GM12878 (cell line): ENCODE data around the gene MRC2. TPM values are rescaled to one million over a fixed set of nuclear protein-coding genes. Genes with fewer than 3 reads are reported as not detected.
"Not testable (repeated sequence)": the region's sequence is repeated elsewhere in the genome, so short reads cannot be mapped to it uniquely, and the experiment has no call there.

Source experiments
- ATAC-seq: fragments of 200-7000 bp; cut with Tn5 transposase; 3 replicates; pipeline ENCODE4 v1.9.1; 2020; ENCODE audit warnings: mild to moderate bottlenecking, moderate library complexity
- BruUV-seq: library from RNA; stranded (reverse); fragments of 400-500 nt; replicated peaks from 2 replicates; lab custom pipeline; 2021; lab: Mats Ljungman, UMichigan
- CTCF ChIA-PET: fragments of 300-600 bp; sonication (Branson Sonifier 250); formaldehyde crosslinking; extraction: SDS; loops from one replicate; lab custom pipeline; 2021; ENCODE audit warnings: inconsistent platforms; lab: Yijun Ruan, JAX
- POLR2A ChIA-PET: fragments of 350-600 bp; formaldehyde crosslinking; extraction: SDS; loops from one replicate; lab custom pipeline; 2021; ENCODE audit warnings: inconsistent platforms; lab: Charles Lee
- RAD21 ChIA-PET: fragments of 300-600 bp; sonication (Branson Sonifier 250); formaldehyde crosslinking; loops from one replicate; lab custom pipeline; 2023; ENCODE audit warnings: antibody characterized with exemption; ENCODE audit not compliant: unreplicated experiment; lab: Charles Lee
- SMC1A ChIA-PET: fragments of 300-600 bp; sonication (Branson Sonifier 250); formaldehyde crosslinking; loops from one replicate; lab custom pipeline; 2023; ENCODE audit not compliant: unreplicated experiment, uncharacterized antibody; lab: Charles Lee
- DNase-seq: peaks from one replicate; pipeline ENCODE4 v3.0.0-alpha.2; 2011; ENCODE audit warnings: low read depth, low spot score
- FAIRE-seq: peaks from 3 replicates; lab custom pipeline; 2011; peaks lifted over from hg19 to GRCh38; lab: Jason Lieb, UNC
- H2AFZ ChIP-seq: 2 replicates; pipeline ENCODE4 v1.6.0; 2011; ENCODE audit warnings: low read depth, low read length, control low read depth; ENCODE audit not compliant: control insufficient read depth
- H3K27ac ChIP-seq: 2 replicates; pipeline ENCODE4 v1.5.1; 2011; ENCODE audit warnings: control low read depth; ENCODE audit not compliant: control insufficient read depth, insufficient read depth
- H3K27me3 ChIP-seq, 2 experiments: replicated peaks in 1 of 2; 2 replicates each; pipeline versions ENCODE4 v1.6.0 to v1.6.1; 2011; ENCODE audit warnings: low read length in 1 of 2; ENCODE audit not compliant: control insufficient read depth in 2 of 2, insufficient read depth in 2 of 2
- H3K36me3 ChIP-seq, 2 experiments: 2 replicates each; pipeline ENCODE4 v1.5.1; 2011; ENCODE audit warnings: low read length in 1 of 2; ENCODE audit not compliant: control insufficient read depth in 2 of 2, insufficient read depth in 2 of 2
- H3K4me1 ChIP-seq: 2 replicates; pipeline ENCODE4 v1.6.1; 2011; ENCODE audit warnings: mild to moderate bottlenecking, low read length, moderate library complexity, mixed read lengths; ENCODE audit not compliant: control insufficient read depth, insufficient read depth
- H3K4me2 ChIP-seq: 2 replicates; pipeline ENCODE4 v1.6.0; 2011; ENCODE audit warnings: control low read depth; ENCODE audit not compliant: control insufficient read depth, insufficient read depth
- H3K4me3 ChIP-seq: fragments of 200-600 bp; sonication (generic); 2 replicates; pipeline ENCODE4 v1.5.1; 2016
- H3K79me2 ChIP-seq: 2 replicates; pipeline ENCODE4 v1.6.0; 2011; ENCODE audit warnings: low read length; ENCODE audit not compliant: control insufficient read depth, insufficient read depth
- H3K9ac ChIP-seq: 2 replicates; pipeline ENCODE4 v1.8.0; 2011; ENCODE audit warnings: low read length, control low read depth, mixed read lengths; ENCODE audit not compliant: control insufficient read depth, insufficient read depth
- H3K9me3 ChIP-seq: replicated peaks from 3 replicates; pipeline ENCODE4 v1.5.1; 2011; ENCODE audit warnings: mild to moderate bottlenecking, low read length; ENCODE audit not compliant: control insufficient read depth, insufficient read depth
- H4K20me1 ChIP-seq: 2 replicates; pipeline ENCODE4 v1.6.0; 2011; ENCODE audit not compliant: control insufficient read depth, insufficient read depth
- FOS ChIP-seq: IDR thresholded peaks from 3 replicates; pipeline ENCODE4 v1.6.1; 2011; ENCODE audit warnings: borderline replicate concordance; ENCODE audit not compliant: insufficient read length; ENCODE audit errors: extremely low read depth
- PML ChIP-seq: IDR thresholded peaks from 2 replicates; pipeline ENCODE4 v1.6.1; 2012; ENCODE audit warnings: low read length, inconsistent platforms
- YY1 ChIP-seq: IDR thresholded peaks from 2 replicates; pipeline ENCODE4 v1.6.1; 2011; ENCODE audit warnings: low read depth, mild to moderate bottlenecking, low read length
- WGBS: methylation state at CpG from one replicate; pipeline ENCODE4 v1.1.6; 2016; ENCODE audit warnings: low lambda C conversion rate; ENCODE audit not compliant: insufficient replicate concordance, insufficient coverage; ENCODE audit errors: missing lambda C conversion rate; 5-methylcytosine and 5-hydroxymethylcytosine counted together
- in situ Hi-C: fragments of 300-500 bp; cut with MboI; formaldehyde crosslinking; loops from 9 replicates; pipeline ENCODE4 v1.14.3; 2018; ENCODE audit warnings: mixed read lengths
- intact Hi-C: fragments of 100-400 bp; cut with micrococcal nuclease; formaldehyde crosslinking; loops from one replicate; pipeline ENCODE4 v1.14.2; 2022; ENCODE audit not compliant: unreplicated experiment
- polyA plus RNA-seq, 11 experiments: library from polyadenylated mRNA; depleted of rRNA in 4 of 11; unstranded in 6 of 11; stranded (reverse) in 5 of 11; fragments of >200 nt; fragmentation: Nextera tagmentation in 4 of 11; fragmentation: Illumina TruSeq in 1 of 11; extraction: Ambion mirVana in 4 of 11; extraction: Trizol in 1 of 11; gene quantifications; 1 replicate in 1 of 11; 2 replicates in 10 of 11; pipeline versions ENCODE4 v1.2.1 to v1.2.3, GENCODE V29; 2011 to 2016; ENCODE audit warnings: inconsistent platforms in 2 of 11, missing spikeins in 2 of 11, low read depth in 1 of 11
- total RNA-seq, 4 experiments: library from RNA; depleted of rRNA in 3 of 4; stranded (reverse); fragments of >200 nt in 3 of 4; fragmentation: Illumina TruSeq in 1 of 4; extraction: Trizol in 1 of 4; gene quantifications; 2 replicates each; pipeline versions ENCODE4 v1.2.1 to v1.2.3, GENCODE V29; 2013 to 2021
- TF ChIP-seq, protein P1 (sequence below): fragments of 450-650 bp; IDR thresholded peaks from 2 replicates; pipeline ENCODE4 v1.6.1; 2017; ENCODE audit warnings: low read depth, mild to moderate bottlenecking, moderate library complexity

Gene MRC2
- total and polyA plus RNA-seq, 10 of the 15 experiments (the other 5 are each of a cell fraction or from before 2014, with no cell fraction given) = 0.04 to 0.96 (median 0.30) TPM; not detected in 1

DNA sequence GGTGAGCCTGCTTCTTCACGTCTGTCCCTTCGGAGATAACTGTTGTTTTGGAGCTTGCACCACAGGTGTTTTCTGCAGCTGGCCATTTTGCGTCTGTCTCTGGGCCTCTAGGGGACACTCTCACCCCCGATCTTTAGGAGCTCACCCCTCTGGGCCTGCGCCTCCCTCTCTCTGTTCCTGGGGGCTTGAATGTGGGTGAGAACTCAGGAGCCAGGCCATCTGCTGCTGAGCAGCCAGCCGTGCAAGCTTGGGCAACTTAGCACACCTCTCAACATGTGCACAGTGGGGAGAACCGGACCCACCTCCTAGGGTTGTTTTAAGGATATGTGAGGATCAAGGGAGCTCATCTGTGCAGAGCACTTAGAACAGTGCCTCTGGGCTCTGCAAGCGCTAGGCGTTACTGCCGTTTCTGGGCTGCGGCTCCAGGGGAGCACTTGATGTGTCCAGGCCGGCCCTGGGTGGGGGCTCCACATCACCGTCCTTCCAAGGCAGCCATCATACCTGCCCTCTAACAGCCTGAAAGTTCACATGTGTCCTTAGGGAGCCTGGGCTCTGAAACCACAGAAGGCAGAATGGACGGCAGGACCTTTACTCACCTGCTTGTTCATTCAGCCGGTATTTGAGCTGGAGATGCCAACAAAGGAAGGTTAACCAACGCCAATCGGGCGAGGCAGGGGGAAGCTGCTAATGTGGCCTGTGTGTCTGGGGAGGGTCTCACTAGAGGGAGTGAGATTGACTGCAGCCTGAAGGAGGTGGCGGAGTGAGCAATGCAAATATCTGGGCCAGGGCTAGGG, 66.3 kb downstream of the MRC2 start:
- 61% methylated on average over 19 of the region's 19 CpGs for whole genome bisulfite sequencing
- Histone ChIP-seq H3K4me1 (no peaks in the 10 kb centered on the region), H3K9me3 (no peaks in the 10 kb centered on the region), H3K4me3 (no peak overlapping the region), H3K27ac (no peak overlapping the region), H3K36me3 (no peaks in the 10 kb centered on the region), H3K79me2 (no peaks in the 10 kb centered on the region), H3K27me3 (no peaks in the 10 kb centered on the region), H4K20me1 (no peaks in the 10 kb centered on the region), H3K4me2 (no peak overlapping the region), H2AFZ (no peak overlapping the region), H3K9ac (no peak overlapping the region)
- BruUV-seq = no TSS peak
- ChIA-PET POLR2A (no interaction called here), SMC1A (no interaction called here), CTCF (interaction anchor here (0.8 kb wide), 1 partner anchor 141 kb away, joined by 3 read pairs; no protein-coding TSS in a partner anchor), RAD21 (no interaction called here)
- intact Hi-C loops = no loop called here
- in situ Hi-C loops = loop anchor here (10.0 kb wide), 1 partner anchor 711 kb away; no protein-coding TSS in a partner anchor
- ATAC-seq (no peak), DNase-seq (no peak), FAIRE-seq (no peak)
- TF ChIP-seq PML (no peak), FOS (no peak), YY1 (no peak)
- TF ChIP-seq, protein P1, sequence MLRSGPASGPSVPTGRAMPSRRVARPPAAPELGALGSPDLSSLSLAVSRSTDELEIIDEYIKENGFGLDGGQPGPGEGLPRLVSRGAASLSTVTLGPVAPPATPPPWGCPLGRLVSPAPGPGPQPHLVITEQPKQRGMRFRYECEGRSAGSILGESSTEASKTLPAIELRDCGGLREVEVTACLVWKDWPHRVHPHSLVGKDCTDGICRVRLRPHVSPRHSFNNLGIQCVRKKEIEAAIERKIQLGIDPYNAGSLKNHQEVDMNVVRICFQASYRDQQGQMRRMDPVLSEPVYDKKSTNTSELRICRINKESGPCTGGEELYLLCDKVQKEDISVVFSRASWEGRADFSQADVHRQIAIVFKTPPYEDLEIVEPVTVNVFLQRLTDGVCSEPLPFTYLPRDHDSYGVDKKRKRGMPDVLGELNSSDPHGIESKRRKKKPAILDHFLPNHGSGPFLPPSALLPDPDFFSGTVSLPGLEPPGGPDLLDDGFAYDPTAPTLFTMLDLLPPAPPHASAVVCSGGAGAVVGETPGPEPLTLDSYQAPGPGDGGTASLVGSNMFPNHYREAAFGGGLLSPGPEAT = no peak

DNA sequence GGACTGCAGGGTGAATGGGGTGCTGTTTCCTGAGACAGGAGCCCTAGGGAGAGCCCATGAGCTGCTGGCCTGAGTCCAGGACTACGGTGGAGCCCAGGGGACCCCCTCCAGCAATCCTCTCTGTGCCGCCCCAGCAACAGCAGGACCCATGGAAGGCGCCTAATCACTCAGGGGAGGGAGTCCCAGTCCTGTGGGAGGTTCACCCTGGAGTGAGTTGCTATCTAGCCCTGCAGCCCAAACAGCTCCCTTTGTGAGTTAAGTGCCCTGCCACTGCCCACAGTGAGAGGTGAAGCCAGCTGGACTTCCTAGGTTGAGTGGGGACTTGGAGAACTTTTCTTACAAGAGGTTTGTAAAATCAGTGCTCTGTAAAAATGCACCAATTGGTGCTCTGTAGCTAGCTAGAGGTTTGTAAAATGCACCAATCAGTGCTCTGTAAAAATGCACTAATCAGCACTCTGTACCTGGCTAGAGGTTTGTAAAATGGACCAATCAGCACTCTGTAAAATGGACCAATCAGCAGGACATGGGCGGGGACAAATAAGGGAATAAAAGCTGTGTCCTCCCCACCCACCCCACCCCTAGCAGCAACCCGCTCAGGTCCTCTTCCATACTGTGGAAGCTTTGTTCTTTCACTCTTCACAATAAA, 67.7 kb downstream of the MRC2 start:
- H4K20me1 ChIP-seq, RAD21 ChIA-PET, H3K4me1 ChIP-seq, H3K36me3 ChIP-seq, POLR2A ChIA-PET, H3K4me3 ChIP-seq, ATAC-seq, H2AFZ ChIP-seq, intact Hi-C loops, H3K79me2 ChIP-seq, DNase-seq, H3K27ac ChIP-seq, H3K9ac ChIP-seq, H3K4me2 ChIP-seq, BruUV-seq, H3K9me3 ChIP-seq, CTCF ChIA-PET, FAIRE-seq, H3K27me3 ChIP-seq: not testable (repeated sequence)
- in situ Hi-C loops = loop anchor here (10.0 kb wide), 1 partner anchor 710 kb away; no protein-coding TSS in a partner anchor
- 68% methylated on average over 5 of the region's 5 CpGs for WGBS
- SMC1A ChIA-PET = interaction anchor here (0.9 kb wide), 2 partner anchors 12 to 142 kb away, joined by 3 to 4 read pairs; no protein-coding TSS in a partner anchor
